GM06990 (cell line): ENCODE measurements around the gene RBM20.

Experiments
- DNase-seq: peaks from one replicate; pipeline ENCODE4 v3.0.0-alpha.2; 2011; ENCODE audit not compliant: insufficient read length; ENCODE audit errors: extremely low read depth
- H3K27me3 ChIP-seq: replicated peaks from 2 replicates; pipeline ENCODE4 v1.6.0; 2011; ENCODE audit warnings: low read length; ENCODE audit not compliant: control insufficient read depth, insufficient read depth
- H3K36me3 ChIP-seq: 2 replicates; pipeline ENCODE4 v1.5.1; 2011; ENCODE audit warnings: low read length; ENCODE audit not compliant: control insufficient read depth, insufficient read depth
- H3K4me3 ChIP-seq: replicated peaks from 2 replicates; pipeline ENCODE4 v1.5.1; 2011; ENCODE audit warnings: low read depth, mild to moderate bottlenecking, control low read depth, low read length
- CTCF ChIP-seq: IDR thresholded peaks from 2 replicates; pipeline ENCODE4 v1.5.1; 2011; ENCODE audit warnings: low read length, control low read depth, mild to moderate bottlenecking, inconsistent platforms; ENCODE audit not compliant: insufficient read depth, poor library complexity, severe bottlenecking

The RBM20 gene

GRCh38 chr10:110876788-110877187, 232.7 kb downstream of the RBM20 start:
- Histone ChIP-seq H3K27me3 (no peaks in the 10 kb centered on the region), H3K36me3 (peaks cover 2% of the 10 kb centered on the region; the same call in 1 of the 2 replicates), H3K4me3 (no peak overlapping the region)
- DNase-seq: no peak
- TF ChIP-seq CTCF: no peak

- TF ChIP-seq CTCF: no peak
- DNase-seq: no peak
- Histone ChIP-seq H3K27me3 (no peaks in the 10 kb centered on the region), H3K36me3 (peaks cover 4% of the 10 kb centered on the region), H3K4me3 (no peak overlapping the region)
Measured at GRCh38 chr10:110880012-110880411, 235.9 kb downstream of the RBM20 start.

- H3K27me3 ChIP-seq: no peaks in the 10 kb centered on the region
- no peak overlapping the region for H3K4me3 ChIP-seq
- DNase-seq: no peak
- TF ChIP-seq CTCF: no peak
- H3K36me3 ChIP-seq: peaks cover 4% of the 10 kb centered on the region
Measured at GRCh38 chr10:110881247-110881646, 237.1 kb downstream of the RBM20 start.

- no peak for DNase-seq
- TF ChIP-seq CTCF: no peak
- H3K27me3 ChIP-seq: no peaks in the 10 kb centered on the region
- peaks cover 4% of the 10 kb centered on the region for H3K36me3 ChIP-seq
- H3K4me3 ChIP-seq: no peak overlapping the region
Measured at GRCh38 chr10:110881905-110882304, 237.8 kb downstream of the RBM20 start.

GRCh38 chr10:110883924-110884323, 239.8 kb downstream of the RBM20 start:
- Histone ChIP-seq H3K4me3 (no peak overlapping the region), H3K27me3 (no peaks in the 10 kb centered on the region), H3K36me3 (peaks cover 2% of the 10 kb centered on the region)
- TF ChIP-seq CTCF: no peak
- no peak for DNase-seq
